ENCODE measurements around the gene MMP1.

MMP1 gene

GRCh38 chr11:102799681-102800340, 1.9 kb upstream of the MMP1 start:
- POLR2A ChIA-PET (ENCODE audit: low non-redundant PET): no interaction called here
- no peak overlapping the region for H3K27ac ChIP-seq
- no peak for TF ChIP-seq CTCF (conservative IDR thresholded peaks at IDR 0.05; ENCODE audit: low read depth)
- CTCF ChIA-PET: no interaction called here
- DNase-seq (ENCODE audit: low spot score): no peak

- ChIA-PET CTCF (interaction anchor here (1.3 kb wide), 2 partner anchors 11 to 120 kb away, joined by 3 to 4 read pairs; no protein-coding TSS in a partner anchor), POLR2A (ENCODE audit: low non-redundant PET) (no interaction called here)
- DNase-seq (ENCODE audit: low spot score): no peak
- peak; percentile 18; the same call in 1 of the 2 replicates for TF ChIP-seq CTCF (conservative IDR thresholded peaks at IDR 0.05; ENCODE audit: low read depth)
- H3K27ac ChIP-seq: no peak overlapping the region
These were observed 3.6 kb downstream of the MMP1 start for GRCh38 chr11:102794382-102794781.

- ChIA-PET CTCF (interaction anchor here (0.9 kb wide), 1 partner anchor 263 kb away, joined by 6 read pairs; no protein-coding TSS in a partner anchor), POLR2A (ENCODE audit: low non-redundant PET) (no interaction called here)
- H3K27ac ChIP-seq: no peak overlapping the region
- TF ChIP-seq CTCF (conservative IDR thresholded peaks at IDR 0.05; ENCODE audit: low read depth): no peak
- DNase-seq (ENCODE audit: low spot score): no peak
These were observed 4.2 kb downstream of the MMP1 start for GRCh38 chr11:102793677-102794290.

GRCh38 chr11:102792604-102793003, 5.4 kb downstream of the MMP1 start:
- ChIA-PET POLR2A (ENCODE audit: low non-redundant PET) (no interaction called here), CTCF (interaction anchor here (0.6 to 0.7 kb wide), 3 partner anchors 10 to 138 kb away, joined by 3 read pairs; no protein-coding TSS in a partner anchor)
- H3K27ac ChIP-seq: no peak overlapping the region
- TF ChIP-seq CTCF (conservative IDR thresholded peaks at IDR 0.05; ENCODE audit: low read depth): no peak
- DNase-seq (ENCODE audit: low spot score): no peak

GRCh38 chr11:102791271-102792036, 6.5 kb downstream of the MMP1 start:
- ChIA-PET CTCF (no interaction called here), POLR2A (ENCODE audit: low non-redundant PET) (no interaction called here)
- H3K27ac ChIP-seq: no peak overlapping the region
- no peak for DNase-seq (ENCODE audit: low spot score)
- TF ChIP-seq CTCF (conservative IDR thresholded peaks at IDR 0.05; ENCODE audit: low read depth): no peak

- CTCF ChIA-PET: no interaction called here
- TF ChIP-seq CTCF (conservative IDR thresholded peaks at IDR 0.05; ENCODE audit: low read depth): no peak
- POLR2A ChIA-PET (ENCODE audit: low non-redundant PET): no interaction called here
- H3K27ac ChIP-seq: no peak overlapping the region
- DNase-seq (ENCODE audit: low spot score): no peak
These were observed 9.5 kb downstream of the MMP1 start for GRCh38 chr11:102788334-102788995.
